WTC11 (cell line): ENCODE results near the gene ZNF491. TPM values are rescaled to one million over a fixed set of nuclear protein-coding genes. Genes with fewer than 3 reads are reported as not detected.

Experiments
- ATAC-seq: fragments of 200-7000 bp; cut with Tn5 transposase; 2 replicates; pipeline ENCODE4 v1.10.0; 2021; ENCODE audit warnings: mild to moderate bottlenecking, moderate library complexity
- CTCF ChIA-PET: fragments of 300-600 bp; sonication (Branson Sonifier 250); formaldehyde crosslinking; loops from one replicate; lab custom pipeline; 2021; ENCODE audit warnings: antibody characterized with exemption; lab: Charles Lee
- POLR2A ChIA-PET: fragments of 350-600 bp; sonication (Branson Sonifier 250); formaldehyde crosslinking; loops from one replicate; lab custom pipeline; 2021; ENCODE audit warnings: antibody characterized with exemption; lab: Charles Lee
- DNase-seq: peaks from one replicate; pipeline ENCODE4 v3.0.0; 2021; ENCODE audit warnings: low spot score
- H3K27ac Mint-ChIP-seq: 2 replicates; pipeline ENCODE4 v1.8.0; 2021; ENCODE audit warnings: mixed read lengths
- H3K27me3 Mint-ChIP-seq: 2 replicates; pipeline ENCODE4 v1.8.0; 2021; ENCODE audit warnings: low read depth, mild to moderate bottlenecking, moderate library complexity, mixed read lengths
- H3K36me3 Mint-ChIP-seq: 2 replicates; pipeline ENCODE4 v1.8.0; 2021; ENCODE audit warnings: mixed read lengths
- H3K4me1 Mint-ChIP-seq: 2 replicates; pipeline ENCODE4 v1.8.0; 2022; ENCODE audit warnings: mixed read lengths
- H3K4me3 Mint-ChIP-seq: 2 replicates; pipeline ENCODE4 v1.8.0; 2021; ENCODE audit warnings: mild to moderate bottlenecking, moderate library complexity, mixed read lengths
- H3K9me3 Mint-ChIP-seq: 2 replicates; pipeline ENCODE4 v1.8.0; 2021; ENCODE audit warnings: mixed read lengths
- AR ChIP-seq: fragments of 250-450 bp; sonication (Bioruptor Pico); IDR thresholded peaks from 2 replicates; pipeline ENCODE4 v1.9.0; 2021; ENCODE audit warnings: mild to moderate bottlenecking
- CREB1 ChIP-seq: sonication (generic); formaldehyde crosslinking; IDR thresholded peaks from 2 replicates; pipeline ENCODE4 v1.8.0; 2023; ENCODE audit warnings: mild to moderate bottlenecking, missing genetic modification reagents
- CTCF ChIP-seq: fragments of 200-600 bp; IDR thresholded peaks from 2 replicates; pipeline ENCODE4 v1.8.0; 2022; ENCODE audit warnings: antibody characterized with exemption
- E2F1 ChIP-seq: sonication (generic); formaldehyde crosslinking; IDR thresholded peaks from 2 replicates; pipeline ENCODE4 v1.8.0; 2022; ENCODE audit warnings: mild to moderate bottlenecking, missing genetic modification reagents
- ELF4 ChIP-seq: sonication (generic); formaldehyde crosslinking; IDR thresholded peaks from 2 replicates; pipeline ENCODE4 v1.8.1; 2022; ENCODE audit warnings: low read depth, mild to moderate bottlenecking, moderate library complexity, missing genetic modification reagents
- EMX1 ChIP-seq: fragments of 250-450 bp; sonication (Bioruptor Pico); IDR thresholded peaks from 2 replicates; pipeline ENCODE4 v1.8.0; 2021; ENCODE audit warnings: mild to moderate bottlenecking
- JUN ChIP-seq: sonication (generic); formaldehyde crosslinking; IDR thresholded peaks from 2 replicates; pipeline ENCODE4 v1.8.0; 2023; ENCODE audit warnings: mild to moderate bottlenecking, missing genetic modification reagents
- MYBL2 ChIP-seq: sonication (generic); formaldehyde crosslinking; IDR thresholded peaks from 2 replicates; pipeline ENCODE4 v1.8.1; 2023; ENCODE audit warnings: mild to moderate bottlenecking, moderate library complexity, missing genetic modification reagents
- SMAD4 ChIP-seq: sonication (generic); formaldehyde crosslinking; IDR thresholded peaks from 2 replicates; pipeline ENCODE4 v1.8.0; 2022; ENCODE audit warnings: mild to moderate bottlenecking, missing genetic modification reagents
- TCF7 ChIP-seq: sonication (generic); formaldehyde crosslinking; IDR thresholded peaks from 2 replicates; pipeline ENCODE4 v1.8.0; 2022; ENCODE audit warnings: mild to moderate bottlenecking, low read depth, missing genetic modification reagents, moderate library complexity
- USF2 ChIP-seq: sonication (generic); formaldehyde crosslinking; IDR thresholded peaks from 2 replicates; pipeline ENCODE4 v1.8.1; 2023; ENCODE audit warnings: mild to moderate bottlenecking, missing genetic modification reagents, moderate library complexity
- ZNF232 ChIP-seq: sonication (generic); formaldehyde crosslinking; IDR thresholded peaks from 2 replicates; pipeline ENCODE4 v1.8.0; 2022; ENCODE audit warnings: mild to moderate bottlenecking, missing genetic modification reagents
- ZNF263 ChIP-seq: sonication (generic); formaldehyde crosslinking; IDR thresholded peaks from 2 replicates; pipeline ENCODE4 v1.8.1; 2022; ENCODE audit warnings: low read depth, mild to moderate bottlenecking, moderate library complexity, missing genetic modification reagents
- ZNF423 ChIP-seq: fragments of 250-450 bp; sonication (Bioruptor Pico); IDR thresholded peaks from 2 replicates; pipeline ENCODE4 v2.1.2; 2022; ENCODE audit warnings: mild to moderate bottlenecking, moderate library complexity
- ZNF532 ChIP-seq: fragments of 250-450 bp; sonication (Bioruptor Pico); IDR thresholded peaks from 2 replicates; pipeline ENCODE4 v1.9.0; 2021; ENCODE audit warnings: mild to moderate bottlenecking, borderline replicate concordance
- total RNA-seq: library from RNA; stranded (reverse); gene quantifications from 3 replicates; pipeline ENCODE4 v1.2.3, GENCODE V29; 2021

Gene ZNF491
- total RNA-seq, 1 experiment from 2014 or later = 2.1 TPM

- CTCF ChIA-PET = no interaction called here
- H3K27me3 Mint-ChIP-seq = no peaks in the 10 kb centered on the region; the same call in 1 of the 2 replicates
These were observed 34.1 kb downstream of the ZNF491 start for GRCh38 chr19:11832253-11832912.

More at GRCh38 chr19:11832253-11832912, 34.1 kb downstream of the ZNF491 start:
- DNase-seq = no peak
- no peak overlapping the region for H3K4me3 Mint-ChIP-seq
- H3K9me3 Mint-ChIP-seq = peaks cover 80% of the 10 kb centered on the region
- POLR2A ChIA-PET = no interaction called here
- peaks cover 4% of the 10 kb centered on the region; the same call in 1 of the 2 replicates for H3K4me1 Mint-ChIP-seq
- no peak overlapping the region for H3K27ac Mint-ChIP-seq
- peaks cover 82% of the 10 kb centered on the region for H3K36me3 Mint-ChIP-seq
- no peak for TF ChIP-seq ZNF232
- TF ChIP-seq MYBL2 (CRISPR knock-in tag) = no peak
- no peak for TF ChIP-seq AR (CRISPR knock-in tag)
- no peak for TF ChIP-seq JUN (CRISPR knock-in tag)
- no peak for TF ChIP-seq USF2 (CRISPR knock-in tag)
- no peak for TF ChIP-seq ZNF423 (CRISPR knock-in tag)
- TF ChIP-seq EMX1 = no peak
- TF ChIP-seq E2F1 (CRISPR knock-in tag) = no peak
- no peak for TF ChIP-seq ELF4 (CRISPR knock-in tag)
- TF ChIP-seq SMAD4 = no peak
- no peak for TF ChIP-seq ZNF532 (CRISPR knock-in tag)
- TF ChIP-seq CREB1 (CRISPR knock-in tag) = no peak
- TF ChIP-seq ZNF263 (CRISPR knock-in tag) = no peak
- TF ChIP-seq TCF7 = no peak
- no peak for TF ChIP-seq CTCF
- ATAC-seq = no peak
